ENCODE measurements around the gene GFRA4.

Gene GFRA4

DNA sequence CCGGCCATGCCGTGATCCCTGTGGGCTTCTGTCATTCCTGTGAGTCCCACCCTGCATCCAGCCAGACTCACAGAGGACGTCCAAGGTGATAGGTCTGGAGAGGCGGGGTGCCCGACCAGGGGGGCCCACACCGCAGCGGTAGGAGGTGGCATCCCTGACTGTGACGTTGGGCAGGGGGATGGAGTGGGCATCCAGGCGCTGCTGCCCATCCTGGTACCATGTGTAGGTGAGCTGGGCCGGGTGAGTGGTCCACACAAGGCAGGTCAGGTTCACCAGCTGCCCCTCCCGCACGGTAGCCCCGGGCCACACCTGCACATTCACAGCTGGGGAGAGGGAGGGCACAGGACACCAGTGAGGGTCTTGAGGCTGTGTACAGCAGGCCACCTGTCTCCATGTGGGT is 30.2 kb upstream of the GFRA4 start:
- DNase-seq: no peak

- no peak for DNase-seq
These were observed 29.6 kb upstream of the GFRA4 start for GRCh38 chr20:3692706-3693294.

DNA sequence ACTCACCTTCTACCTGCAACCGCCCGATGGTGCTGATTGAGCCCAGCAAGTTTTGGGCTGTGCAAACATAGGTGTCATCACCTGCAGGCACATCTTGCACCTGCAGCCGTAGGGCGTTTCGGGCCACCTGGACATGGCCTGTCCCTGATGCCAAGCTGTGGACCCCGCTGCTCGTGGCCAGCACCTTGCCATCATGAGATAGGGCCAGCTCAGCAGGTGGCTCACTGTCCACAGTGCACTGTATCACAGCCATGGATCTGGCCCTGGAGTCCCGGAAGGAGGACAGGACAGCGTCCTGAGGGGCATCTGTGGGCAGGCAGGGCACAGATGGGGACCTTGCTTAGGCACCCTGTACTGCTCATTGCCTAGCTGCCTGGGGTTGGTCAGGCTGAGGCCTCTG is 28.7 kb upstream of the GFRA4 start:
- no peak for DNase-seq

DNA sequence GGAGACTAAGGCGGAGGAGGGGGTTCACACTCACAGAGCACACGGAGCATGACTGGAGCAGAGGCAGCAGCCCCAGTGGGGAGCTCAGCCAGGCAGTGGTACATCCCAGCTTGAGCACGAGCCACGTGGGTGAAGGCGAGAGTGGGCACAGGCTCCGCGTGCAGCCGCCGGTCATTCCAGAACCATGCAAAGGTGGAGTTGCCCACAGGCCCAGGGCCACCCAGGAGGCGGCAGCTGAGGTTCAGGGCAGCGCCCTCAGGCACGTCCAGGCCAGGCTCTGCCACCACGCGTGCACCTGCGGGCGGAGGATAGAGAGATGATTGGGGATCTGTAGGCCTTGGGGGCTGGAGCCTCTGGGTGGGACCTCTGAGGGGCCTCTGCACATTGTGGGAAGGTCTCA is 28.1 kb upstream of the GFRA4 start:
- DNase-seq: no peak

DNA sequence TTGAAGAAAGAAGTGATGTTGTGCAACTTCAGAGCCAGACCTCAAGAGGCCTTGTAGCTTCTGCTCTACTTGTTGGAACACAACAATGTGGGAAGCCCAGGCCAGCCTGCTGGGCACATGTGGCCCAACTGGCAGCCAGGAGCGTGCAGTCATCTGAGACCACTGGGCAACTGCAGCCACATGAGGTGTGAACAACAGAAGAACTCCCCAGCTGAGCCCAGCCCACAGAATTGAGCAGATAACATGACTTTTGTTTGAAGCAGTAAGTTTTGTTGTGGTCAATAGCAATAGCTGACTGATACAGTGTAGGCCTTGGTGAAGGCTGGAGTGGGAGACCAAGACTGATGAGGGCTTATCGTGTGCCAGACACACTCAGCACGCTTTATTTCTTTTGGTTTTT is 27.2 kb upstream of the GFRA4 start:
- no peak for DNase-seq

GRCh38 chr20:3689978-3690377 is 26.8 kb upstream of the GFRA4 start:
- no peak for DNase-seq

DNA sequence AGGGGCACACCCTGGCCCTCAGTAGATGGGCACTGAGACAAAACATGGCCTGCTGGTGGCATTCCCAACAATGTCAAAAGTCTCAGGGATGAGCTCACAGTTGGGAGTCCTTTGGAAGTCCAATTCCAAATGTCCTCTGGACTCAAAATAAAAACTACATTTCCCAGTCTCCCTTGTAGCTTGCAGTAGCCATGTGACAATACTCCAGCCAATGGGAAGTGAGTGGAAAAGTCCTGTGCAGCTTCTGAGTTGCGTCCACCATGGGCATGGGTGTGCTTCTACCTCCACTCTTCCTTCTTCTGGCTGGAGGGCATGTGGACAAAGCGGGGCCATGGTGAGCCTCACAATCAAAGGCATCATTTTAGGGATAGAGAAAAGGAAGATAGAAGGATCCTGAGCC is 24.5 kb upstream of the GFRA4 start:
- DNase-seq: peak in 1 of 2 experiments; percentile 21

- DNase-seq: peak in 1 of 2 experiments; percentile 57
These were observed 23.7 kb upstream of the GFRA4 start for GRCh38 chr20:3686867-3687321.

- DNase-seq: no peak
These were observed 23.2 kb upstream of the GFRA4 start for GRCh38 chr20:3686421-3686820.

DNA sequence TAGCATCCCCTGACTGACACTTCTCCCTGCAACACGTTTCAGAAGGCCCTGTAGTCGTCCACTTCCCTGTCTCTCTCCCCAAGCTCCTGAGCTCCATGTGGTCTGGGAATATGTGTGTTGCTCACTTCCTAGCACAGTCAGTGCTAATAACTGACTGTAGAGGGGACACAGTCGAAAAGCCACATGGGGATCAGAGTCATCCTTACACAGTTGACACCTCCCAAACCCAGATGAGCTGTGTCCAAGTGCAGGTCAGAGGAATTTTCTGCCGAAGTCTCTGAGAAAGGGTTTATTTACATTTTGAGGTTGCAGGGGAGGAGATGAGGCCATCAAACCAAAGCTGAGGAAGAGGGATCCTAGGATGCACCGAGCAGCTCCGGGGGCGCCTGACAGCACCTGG is 22.1 kb upstream of the GFRA4 start:
- no peak for DNase-seq

DNA sequence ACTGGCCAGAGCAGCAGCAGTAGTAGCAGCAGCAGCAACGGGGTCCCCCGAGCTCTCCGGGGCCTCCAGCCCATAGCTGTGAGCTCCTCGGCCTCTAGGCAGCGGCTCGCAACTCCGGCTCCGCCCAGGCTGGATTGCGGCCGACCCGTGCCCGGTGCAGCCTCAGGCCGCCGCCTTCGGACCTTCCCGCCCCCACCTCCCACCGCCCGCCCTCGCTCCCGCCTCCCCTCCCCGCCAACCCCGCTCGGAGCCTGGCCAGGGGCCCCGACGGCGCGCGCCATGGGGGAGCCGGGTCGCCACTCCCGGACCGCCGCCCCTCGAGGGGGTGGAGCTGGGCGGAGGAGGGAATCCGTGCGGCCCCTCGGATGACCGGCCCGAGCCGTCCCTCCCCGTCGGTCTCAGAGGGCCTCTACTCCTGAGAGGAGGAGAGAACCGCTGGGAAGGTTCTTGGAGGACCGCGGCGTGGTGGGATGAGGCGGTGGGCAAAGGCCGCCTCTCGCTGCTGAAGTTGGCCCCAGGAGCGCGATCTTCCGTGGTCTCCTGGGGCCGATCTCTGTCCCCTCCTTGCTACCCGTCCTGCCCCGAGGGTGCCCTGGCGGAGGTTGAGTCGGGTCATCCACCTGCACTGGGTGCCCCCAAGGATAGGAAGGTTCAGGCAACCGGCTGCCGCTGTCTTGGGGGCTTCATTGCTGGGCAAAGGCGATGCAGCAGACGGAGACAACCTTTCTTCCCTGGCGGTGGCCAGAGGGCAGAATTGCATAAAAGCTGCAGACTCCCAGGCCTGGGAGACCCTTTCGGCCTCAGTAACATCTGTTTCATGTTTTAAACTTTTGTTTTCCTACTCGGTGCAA is 19.0 kb upstream of the GFRA4 start, which contains the start of gene ADAM33:
Gene ADAM33 (minus strand): TSS at position 80 of the 851 bp plus-strand sequence. CDS start 6 bp downstream, at position 74.
- no peak for DNase-seq

- no peak for DNase-seq
These were observed 18.2 kb upstream of the GFRA4 start for GRCh38 chr20:3681352-3681930.

DNA sequence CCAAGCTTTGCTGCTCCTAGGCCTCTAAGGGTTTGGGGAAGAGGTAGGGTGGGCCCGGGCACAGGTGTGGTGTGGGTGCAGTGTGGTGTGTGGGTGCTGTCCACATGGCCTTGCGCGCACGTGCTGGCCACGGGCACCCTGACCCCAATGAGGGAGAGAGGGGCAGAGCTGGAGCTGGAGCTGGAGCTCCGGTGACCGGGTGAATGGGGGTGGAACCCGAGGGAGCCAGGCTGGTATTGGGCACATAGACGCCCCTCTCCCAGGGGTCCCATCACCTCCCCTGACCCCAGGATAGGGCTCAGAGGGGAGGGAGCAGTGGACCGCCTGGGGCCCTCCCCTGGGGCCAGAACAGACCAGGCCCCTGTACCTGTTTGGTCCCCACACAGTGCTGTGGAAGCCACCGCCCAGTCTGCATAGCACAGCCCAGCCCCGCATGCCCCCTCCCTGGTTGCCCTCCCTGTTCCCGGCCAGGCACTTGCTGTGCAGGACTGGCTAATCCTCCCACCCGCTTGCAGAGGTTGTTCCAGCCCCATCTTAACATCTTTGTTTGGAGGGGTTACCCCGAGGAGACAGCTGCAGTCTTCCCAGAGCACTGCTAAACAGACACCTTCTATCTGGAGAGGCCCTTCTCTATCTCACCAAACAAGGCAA is 17.6 kb upstream of the GFRA4 start:
- DNase-seq: no peak

DNA sequence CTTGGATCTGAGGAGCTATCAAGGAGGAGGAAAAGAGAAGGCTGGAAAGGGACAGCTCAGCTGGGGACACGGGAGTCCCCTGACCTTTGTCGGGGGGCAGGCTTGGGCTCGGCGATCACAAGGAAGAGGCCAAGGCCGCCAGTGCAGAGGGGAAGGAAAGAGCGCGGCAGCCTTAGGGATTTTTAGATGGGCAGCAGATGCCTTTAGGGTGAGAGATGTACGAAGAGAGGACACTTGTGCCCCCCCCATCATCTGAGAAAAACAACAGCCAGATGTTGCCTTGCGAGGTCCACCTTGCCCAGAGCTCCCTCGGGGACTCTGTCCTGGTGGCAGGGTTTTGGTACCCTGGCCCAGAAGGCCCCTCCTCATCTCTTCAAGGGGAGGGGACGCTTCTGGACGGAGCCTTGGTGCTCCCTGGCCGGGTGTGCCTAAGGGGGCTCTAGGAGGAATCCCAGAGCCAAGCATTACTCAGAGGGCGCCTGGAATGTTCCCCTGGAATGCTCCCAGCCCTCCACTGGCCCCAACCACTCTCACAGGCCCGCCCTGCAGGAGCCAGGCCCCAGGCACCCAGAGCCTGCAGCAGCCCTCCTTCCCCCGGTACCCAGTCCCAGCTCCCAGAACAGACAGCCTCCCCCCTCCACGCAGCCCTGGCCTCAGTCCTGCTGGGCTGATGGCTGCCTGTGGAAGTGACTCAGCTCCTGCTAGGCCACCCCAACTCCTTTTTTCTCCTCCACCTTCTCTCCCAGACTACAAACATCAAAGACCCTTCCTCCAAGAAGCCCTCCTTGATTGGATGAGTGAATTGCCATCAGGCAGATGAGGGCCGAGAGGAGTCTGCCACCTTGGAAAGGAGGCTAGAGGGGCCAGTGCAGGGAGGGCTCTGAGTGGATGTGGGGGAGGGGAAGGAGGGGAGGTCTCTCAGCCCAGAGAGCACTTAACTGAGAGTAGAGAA is 16.8 kb upstream of the GFRA4 start:
- no peak for DNase-seq

GRCh38 chr20:3678856-3679720 is 15.9 kb upstream of the GFRA4 start:
- DNase-seq: no peak

GRCh38 chr20:3678198-3678597 is 15.0 kb upstream of the GFRA4 start:
- DNase-seq: no peak

DNA sequence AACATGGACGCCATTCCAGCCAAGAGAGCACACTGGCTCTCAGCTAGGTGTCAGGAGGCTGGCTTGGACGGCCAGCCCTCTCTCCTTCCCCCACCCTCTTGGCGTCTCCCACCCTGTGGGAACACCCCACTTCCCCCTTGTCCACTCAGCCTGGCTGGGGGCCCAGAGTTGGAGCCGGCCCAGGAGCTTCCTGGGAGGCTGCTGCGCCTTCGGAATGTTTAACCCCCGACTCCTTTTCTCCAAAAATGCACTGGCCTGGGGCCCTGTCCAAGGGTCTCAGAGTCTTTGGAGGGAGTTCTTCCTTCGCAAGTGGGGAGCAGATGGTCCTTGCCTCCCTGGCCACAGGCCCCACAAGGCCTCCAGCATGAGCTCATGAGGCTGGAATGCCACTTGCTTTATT is 14.5 kb upstream of the GFRA4 start:
- DNase-seq: peak in 1 of 2 experiments; percentile 50

DNA sequence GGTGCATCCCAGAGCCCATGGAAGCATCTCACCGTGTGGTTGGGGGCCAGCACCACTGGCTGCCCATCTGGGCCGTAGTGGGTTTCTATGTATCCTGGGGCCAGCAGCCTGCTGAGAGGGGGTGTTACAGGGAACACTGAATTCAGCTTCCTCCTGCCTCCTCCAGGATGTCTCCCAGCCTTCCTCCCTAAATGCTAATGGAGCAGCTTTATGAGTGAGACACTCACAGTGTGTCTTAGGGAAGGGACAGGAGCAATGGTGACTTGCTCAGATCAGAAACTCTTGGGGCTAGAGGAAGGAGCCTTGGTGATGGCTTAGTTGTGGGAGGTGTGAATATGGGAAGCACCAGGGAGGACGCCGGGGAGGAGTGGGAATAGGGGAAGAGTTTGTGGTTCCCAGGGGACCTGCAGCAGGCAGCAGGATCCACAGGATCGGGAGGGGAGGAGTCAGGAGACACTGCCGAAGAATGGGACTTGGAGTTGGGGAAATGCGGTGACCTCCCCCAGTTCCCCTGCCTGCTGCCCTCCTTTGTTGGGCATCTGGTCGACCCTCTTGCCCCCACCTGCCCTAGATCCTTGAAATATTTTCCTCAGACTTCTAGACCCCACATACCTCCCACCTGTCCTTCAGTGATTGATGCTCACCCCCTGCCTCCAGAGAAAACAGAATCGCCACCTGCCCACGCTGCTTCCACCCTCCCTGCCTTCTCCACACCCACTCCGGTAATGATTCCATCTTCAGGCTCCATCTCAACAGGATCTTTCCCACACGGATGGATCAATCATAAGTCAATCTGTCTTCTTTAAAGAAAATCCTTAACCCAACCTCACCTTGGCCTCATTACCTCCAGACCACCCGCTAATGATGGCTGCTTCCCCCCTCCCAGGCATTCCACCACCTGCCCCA is 12.0 kb upstream of the GFRA4 start:
- no peak for DNase-seq

DNA sequence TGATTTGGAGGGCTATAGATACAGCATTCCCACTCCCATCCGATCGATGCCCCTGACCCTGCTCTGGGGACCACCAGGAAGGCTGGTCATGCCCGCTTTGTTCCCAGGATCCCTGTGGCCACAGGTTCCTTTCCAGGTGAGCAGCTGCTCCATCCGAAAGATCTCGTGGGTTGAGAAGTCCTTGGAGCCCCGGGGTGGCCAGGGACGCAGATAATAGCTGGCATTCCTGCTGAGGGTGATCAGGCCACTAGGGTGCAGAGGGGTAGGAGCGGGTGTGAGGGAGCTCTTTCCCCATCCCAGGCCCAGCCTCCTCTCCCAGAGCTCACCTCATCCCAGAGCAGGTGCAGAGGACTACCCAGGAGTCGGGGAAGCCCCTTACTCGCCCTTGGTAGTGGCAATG is 11.2 kb upstream of the GFRA4 start:
- DNase-seq: no peak
